DND-41 (cell line): ENCODE data around the gene PTGES3.

Source experiments
- CTCF ChIP-seq: IDR thresholded peaks from 2 replicates; pipeline ENCODE4 v1.5.1; 2012; ENCODE audit warnings: borderline replicate concordance, low read length, moderate library complexity, mild to moderate bottlenecking; ENCODE audit not compliant: poor library complexity, severe bottlenecking; ENCODE audit errors: extremely low read depth
- EZH2 ChIP-seq: IDR thresholded peaks from 3 replicates; pipeline ENCODE4 v1.6.1; 2012; ENCODE audit warnings: borderline replicate concordance, low read depth, mild to moderate bottlenecking, moderate library complexity, low read length, inconsistent platforms; ENCODE audit not compliant: severe bottlenecking

- TF ChIP-seq EZH2, result no peak
- TF ChIP-seq CTCF, result no peak
Measured at GRCh38 chr12:56684745-56685359, 3.2 kb downstream of the PTGES3 start.
